ENCODE measurements around the gene USH1C.

The USH1C gene

GRCh38 chr11:17570034-17570433, 25.8 kb upstream of the USH1C start:
- no peak for DNase-seq (ENCODE audit: low read depth in 2 of 2)

GRCh38 chr11:17568944-17569343, 24.7 kb upstream of the USH1C start:
- no peak for DNase-seq (ENCODE audit: low read depth in 2 of 2)

GRCh38 chr11:17564687-17565042, 20.4 kb upstream of the USH1C start:
- DNase-seq (ENCODE audit: low read depth in 2 of 2): no peak

GRCh38 chr11:17563961-17564686, 19.9 kb upstream of the USH1C start:
- no peak for DNase-seq (ENCODE audit: low read depth in 2 of 2)

- no peak for DNase-seq (ENCODE audit: low read depth in 2 of 2)
Measured at GRCh38 chr11:17563231-17563646, 19.0 kb upstream of the USH1C start.

- DNase-seq (ENCODE audit: low read depth in 2 of 2): no peak
Measured at GRCh38 chr11:17561526-17561925, 17.3 kb upstream of the USH1C start.

- no peak for DNase-seq (ENCODE audit: low read depth in 2 of 2)
Measured at GRCh38 chr11:17561111-17561415, 16.8 kb upstream of the USH1C start.

- no peak for DNase-seq (ENCODE audit: low read depth in 2 of 2)
Measured at GRCh38 chr11:17560281-17561110, 16.3 kb upstream of the USH1C start.

GRCh38 chr11:17559341-17560087, 15.3 kb upstream of the USH1C start:
- DNase-seq (ENCODE audit: low read depth in 2 of 2): no peak

GRCh38 chr11:17558916-17559315, 14.7 kb upstream of the USH1C start:
- no peak for DNase-seq (ENCODE audit: low read depth in 2 of 2)

- DNase-seq (ENCODE audit: low read depth in 2 of 2): no peak
Measured at GRCh38 chr11:17558025-17558780, 14.0 kb upstream of the USH1C start.

- DNase-seq (ENCODE audit: low read depth in 2 of 2): no peak
Measured at GRCh38 chr11:17556999-17557398, 12.8 kb upstream of the USH1C start.

- no peak for DNase-seq (ENCODE audit: low read depth in 2 of 2)
Measured at GRCh38 chr11:17554487-17554886, 10.3 kb upstream of the USH1C start.

GRCh38 chr11:17553249-17553546, 9.0 kb upstream of the USH1C start:
- DNase-seq (ENCODE audit: low read depth in 2 of 2): no peak

- DNase-seq (ENCODE audit: low read depth in 2 of 2): no peak
Measured at GRCh38 chr11:17552392-17553248, 8.4 kb upstream of the USH1C start.

- no peak for DNase-seq (ENCODE audit: low read depth in 2 of 2)
Measured at GRCh38 chr11:17552041-17552355, 7.8 kb upstream of the USH1C start.

- DNase-seq (ENCODE audit: low read depth in 2 of 2): no peak
Measured at GRCh38 chr11:17551347-17552040, 7.3 kb upstream of the USH1C start.

- DNase-seq (ENCODE audit: low read depth in 2 of 2): no peak
Measured at GRCh38 chr11:17550450-17551346, 6.5 kb upstream of the USH1C start.

GRCh38 chr11:17548444-17548843, 4.2 kb upstream of the USH1C start:
- DNase-seq (ENCODE audit: low read depth in 2 of 2): no peak

- DNase-seq (ENCODE audit: low read depth in 2 of 2): no peak
Measured at GRCh38 chr11:17547932-17548331, 3.7 kb upstream of the USH1C start.
